GM21381 (cell line): ENCODE results near the gene FBXO44.

Source experiments
- ATAC-seq: cut with Tn5 transposase; IDR thresholded peaks from one replicate; pipeline ENCODE4 v1.9.1; 2021; ENCODE audit warnings: mild to moderate bottlenecking, moderate library complexity; ENCODE audit not compliant: unreplicated experiment

Gene FBXO44

GRCh38 chr1:11684070-11684469 is 29.4 kb downstream of the FBXO44 start:
- ATAC-seq = no peak

GRCh38 chr1:11685210-11685752 is 30.6 kb downstream of the FBXO44 start:
- no peak for ATAC-seq

GRCh38 chr1:11688506-11688905 is 33.8 kb downstream of the FBXO44 start:
- no peak for ATAC-seq

GRCh38 chr1:11690397-11691301 is 36.0 kb downstream of the FBXO44 start:
- no peak for ATAC-seq

GRCh38 chr1:11691302-11691914 is 36.7 kb downstream of the FBXO44 start, which contains the start of gene DRAXIN:
Gene DRAXIN, plus strand, starts transcription at chr1:11691710. Its CDS starts 14,549 bp downstream, at chr1:11706259.
- ATAC-seq = no peak

GRCh38 chr1:11691928-11692711 is 37.4 kb downstream of the FBXO44 start:
- ATAC-seq = no peak

GRCh38 chr1:11693024-11693590 is 38.4 kb downstream of the FBXO44 start:
- ATAC-seq = no peak

- no peak for ATAC-seq
These were observed 39.2 kb downstream of the FBXO44 start for GRCh38 chr1:11693917-11694316.

- ATAC-seq = no peak
These were observed 41.2 kb downstream of the FBXO44 start for GRCh38 chr1:11695861-11696260.

- ATAC-seq = no peak
These were observed 42.7 kb downstream of the FBXO44 start for GRCh38 chr1:11697188-11697892.

GRCh38 chr1:11697893-11698210 is 43.2 kb downstream of the FBXO44 start:
- no peak for ATAC-seq

GRCh38 chr1:11700601-11701467 is 46.2 kb downstream of the FBXO44 start:
- ATAC-seq = no peak

GRCh38 chr1:11701551-11701961 is 46.9 kb downstream of the FBXO44 start:
- no peak for ATAC-seq

GRCh38 chr1:11701981-11702803 is 47.5 kb downstream of the FBXO44 start:
- ATAC-seq = no peak

GRCh38 chr1:11703357-11704193 is 48.9 kb downstream of the FBXO44 start:
- no peak for ATAC-seq

GRCh38 chr1:11704194-11704529 is 49.5 kb downstream of the FBXO44 start:
- no peak for ATAC-seq

- ATAC-seq = no peak
These were observed 50.2 kb downstream of the FBXO44 start for GRCh38 chr1:11704691-11705475.
